H7 (cell line): ENCODE data around the gene CCNH. TPM values are rescaled to one million over a fixed set of nuclear protein-coding genes. Genes with fewer than 3 reads are reported as not detected.

Experiments used
- DNase-seq: peaks from one replicate; pipeline ENCODE4 v3.0.0; 2012
- H3K27me3 ChIP-seq: 2 replicates; pipeline ENCODE4 v1.6.0; 2011; ENCODE audit warnings: mild to moderate bottlenecking, low read length; ENCODE audit not compliant: control insufficient read depth, insufficient read depth
- H3K36me3 ChIP-seq: replicated peaks from 2 replicates; pipeline ENCODE4 v1.5.1; 2011; ENCODE audit warnings: low read length; ENCODE audit not compliant: control insufficient read depth, insufficient read depth
- H3K4me3 ChIP-seq: 2 replicates; pipeline ENCODE4 v1.5.1; 2011; ENCODE audit warnings: low read depth, mild to moderate bottlenecking, control low read depth, low read length, moderate library complexity; ENCODE audit not compliant: insufficient read depth
- total RNA-seq: library from RNA; depleted of rRNA; stranded (reverse); fragments of >200 nt; shearing (Covaris generic); gene quantifications from 2 replicates; pipeline ENCODE4 v1.2.3, GENCODE V29; 2014; rRNA removed

The CCNH gene
- total RNA-seq: 44.3 and 54.4 TPM in 2 replicates

GRCh38 chr5:87412630-87413342 is at the start of gene CCNH:
TSS of gene CCNH (minus strand) at chr5:87412930. CDS start at chr5:87412794, 136 bp downstream.
- DNase-seq: peak; percentile 80
- Histone ChIP-seq H3K36me3 (peaks cover 5% of the 10 kb centered on the region), H3K27me3 (no peaks in the 10 kb centered on the region), H3K4me3 (peak within 1 kb of the TSS; percentile 80)

- Histone ChIP-seq H3K4me3 (no peak overlapping the region), H3K27me3 (no peaks in the 10 kb centered on the region), H3K36me3 (no peaks in the 10 kb centered on the region)
- no peak for DNase-seq
These were observed 45.0 kb upstream of the CCNH start for GRCh38 chr5:87457706-87458105.

- Histone ChIP-seq H3K27me3 (no peaks in the 10 kb centered on the region), H3K4me3 (no peak overlapping the region), H3K36me3 (no peaks in the 10 kb centered on the region)
- no peak for DNase-seq
These were observed 41.1 kb upstream of the CCNH start for GRCh38 chr5:87453801-87454200.

- H3K4me3 ChIP-seq: no peak overlapping the region
- H3K27me3 ChIP-seq: no peaks in the 10 kb centered on the region
- no peaks in the 10 kb centered on the region for H3K36me3 ChIP-seq
- no peak for DNase-seq
These were observed 40.1 kb upstream of the CCNH start for GRCh38 chr5:87452837-87453236.

- Histone ChIP-seq H3K36me3 (no peaks in the 10 kb centered on the region), H3K4me3 (no peak overlapping the region), H3K27me3 (no peaks in the 10 kb centered on the region)
- no peak for DNase-seq
These were observed 29.7 kb upstream of the CCNH start for GRCh38 chr5:87442419-87442818.

GRCh38 chr5:87438231-87438630 is 25.5 kb upstream of the CCNH start:
- no peak for DNase-seq
- H3K4me3 ChIP-seq: no peak overlapping the region
- no peaks in the 10 kb centered on the region for H3K36me3 ChIP-seq
- H3K27me3 ChIP-seq: no peaks in the 10 kb centered on the region

- DNase-seq: no peak
- no peak overlapping the region for H3K4me3 ChIP-seq
- no peaks in the 10 kb centered on the region for H3K36me3 ChIP-seq
- H3K27me3 ChIP-seq: no peaks in the 10 kb centered on the region
These were observed 25.0 kb upstream of the CCNH start for GRCh38 chr5:87437724-87438123.

- no peak overlapping the region for H3K4me3 ChIP-seq
- no peaks in the 10 kb centered on the region for H3K27me3 ChIP-seq
- no peaks in the 10 kb centered on the region for H3K36me3 ChIP-seq
- DNase-seq: no peak
These were observed 22.5 kb upstream of the CCNH start for GRCh38 chr5:87435144-87435694.

GRCh38 chr5:87434461-87434860 is 21.7 kb upstream of the CCNH start:
- H3K36me3 ChIP-seq: no peaks in the 10 kb centered on the region
- DNase-seq: no peak
- no peaks in the 10 kb centered on the region for H3K27me3 ChIP-seq

GRCh38 chr5:87433945-87434344 is 21.2 kb upstream of the CCNH start:
- DNase-seq: no peak
- Histone ChIP-seq H3K27me3 (no peaks in the 10 kb centered on the region), H3K4me3 (no peak overlapping the region), H3K36me3 (no peaks in the 10 kb centered on the region)

More at GRCh38 chr5:87434461-87434860, 21.7 kb upstream of the CCNH start:
- H3K4me3 ChIP-seq: no peak overlapping the region

- no peak for DNase-seq
- Histone ChIP-seq H3K27me3 (no peaks in the 10 kb centered on the region), H3K4me3 (no peak overlapping the region), H3K36me3 (no peaks in the 10 kb centered on the region)
These were observed 19.7 kb upstream of the CCNH start for GRCh38 chr5:87432460-87432859.

GRCh38 chr5:87430863-87431457 is 18.2 kb upstream of the CCNH start:
- H3K4me3 ChIP-seq: no peak overlapping the region
- H3K27me3 ChIP-seq: no peaks in the 10 kb centered on the region
- H3K36me3 ChIP-seq: no peaks in the 10 kb centered on the region
- DNase-seq: no peak

- no peak overlapping the region for H3K4me3 ChIP-seq
- DNase-seq: no peak
These were observed 11.0 kb upstream of the CCNH start for GRCh38 chr5:87423755-87424154.

GRCh38 chr5:87421307-87421706 is 8.6 kb upstream of the CCNH start:
- no peak overlapping the region for H3K4me3 ChIP-seq
- no peak for DNase-seq
- H3K27me3 ChIP-seq: no peaks in the 10 kb centered on the region
- no peaks in the 10 kb centered on the region for H3K36me3 ChIP-seq

More at GRCh38 chr5:87423755-87424154, 11.0 kb upstream of the CCNH start:
- H3K27me3 ChIP-seq: no peaks in the 10 kb centered on the region
- no peaks in the 10 kb centered on the region for H3K36me3 ChIP-seq

- H3K27me3 ChIP-seq: no peaks in the 10 kb centered on the region
- H3K36me3 ChIP-seq: no peaks in the 10 kb centered on the region
- DNase-seq: no peak
- H3K4me3 ChIP-seq: no peak overlapping the region
These were observed 5.8 kb upstream of the CCNH start for GRCh38 chr5:87418506-87418905.
